Cardiac fibroblast (primary cell): ENCODE data around the gene TM4SF1.

ENCODE experiments used
- DNase-seq, 2 donors: peaks; one replicate each; pipeline versions ENCODE4 v3.0.0 to v3.0.0-alpha.2; 2010; ENCODE audit warnings: low read depth in 2 of 2
- H3K4me3 ChIP-seq, 2 donors: replicated peaks in 1 of 2; 1 replicate in 1 of 2; 2 replicates in 1 of 2; pipeline ENCODE4 v1.5.1; 2011; ENCODE audit warnings: low read depth in 2 of 2, low read length in 2 of 2, mild to moderate bottlenecking in 2 of 2, moderate library complexity in 1 of 2
- TF ChIP-seq, protein P1 (sequence below): IDR thresholded peaks from one replicate; pipeline ENCODE4 v1.5.1; 2011; ENCODE audit warnings: low read depth, mild to moderate bottlenecking, low read length, inconsistent platforms

Gene TM4SF1

DNA sequence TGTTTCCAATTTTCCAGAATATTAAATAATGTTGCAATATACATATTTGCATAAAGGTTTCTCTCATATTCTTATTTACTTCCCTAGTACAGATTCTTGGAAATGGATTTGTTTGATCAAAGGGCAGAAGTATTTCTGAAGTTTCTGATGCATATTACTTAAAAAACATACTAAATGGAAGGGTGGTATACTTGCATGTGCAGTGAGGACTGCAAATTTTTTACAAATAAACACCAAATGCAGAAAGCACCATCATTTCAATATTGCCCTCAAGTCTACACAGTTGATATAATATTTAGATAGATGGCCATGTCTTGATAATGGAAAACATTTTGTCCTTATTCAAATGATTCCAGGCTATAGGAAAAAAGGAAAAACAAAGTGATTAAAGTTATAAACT is 56.3 kb downstream of the TM4SF1 start:
- TF ChIP-seq, protein P1, sequence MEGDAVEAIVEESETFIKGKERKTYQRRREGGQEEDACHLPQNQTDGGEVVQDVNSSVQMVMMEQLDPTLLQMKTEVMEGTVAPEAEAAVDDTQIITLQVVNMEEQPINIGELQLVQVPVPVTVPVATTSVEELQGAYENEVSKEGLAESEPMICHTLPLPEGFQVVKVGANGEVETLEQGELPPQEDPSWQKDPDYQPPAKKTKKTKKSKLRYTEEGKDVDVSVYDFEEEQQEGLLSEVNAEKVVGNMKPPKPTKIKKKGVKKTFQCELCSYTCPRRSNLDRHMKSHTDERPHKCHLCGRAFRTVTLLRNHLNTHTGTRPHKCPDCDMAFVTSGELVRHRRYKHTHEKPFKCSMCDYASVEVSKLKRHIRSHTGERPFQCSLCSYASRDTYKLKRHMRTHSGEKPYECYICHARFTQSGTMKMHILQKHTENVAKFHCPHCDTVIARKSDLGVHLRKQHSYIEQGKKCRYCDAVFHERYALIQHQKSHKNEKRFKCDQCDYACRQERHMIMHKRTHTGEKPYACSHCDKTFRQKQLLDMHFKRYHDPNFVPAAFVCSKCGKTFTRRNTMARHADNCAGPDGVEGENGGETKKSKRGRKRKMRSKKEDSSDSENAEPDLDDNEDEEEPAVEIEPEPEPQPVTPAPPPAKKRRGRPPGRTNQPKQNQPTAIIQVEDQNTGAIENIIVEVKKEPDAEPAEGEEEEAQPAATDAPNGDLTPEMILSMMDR, result no peak
- DNase-seq, result no peak
- no peak overlapping the region for H3K4me3 ChIP-seq

DNA sequence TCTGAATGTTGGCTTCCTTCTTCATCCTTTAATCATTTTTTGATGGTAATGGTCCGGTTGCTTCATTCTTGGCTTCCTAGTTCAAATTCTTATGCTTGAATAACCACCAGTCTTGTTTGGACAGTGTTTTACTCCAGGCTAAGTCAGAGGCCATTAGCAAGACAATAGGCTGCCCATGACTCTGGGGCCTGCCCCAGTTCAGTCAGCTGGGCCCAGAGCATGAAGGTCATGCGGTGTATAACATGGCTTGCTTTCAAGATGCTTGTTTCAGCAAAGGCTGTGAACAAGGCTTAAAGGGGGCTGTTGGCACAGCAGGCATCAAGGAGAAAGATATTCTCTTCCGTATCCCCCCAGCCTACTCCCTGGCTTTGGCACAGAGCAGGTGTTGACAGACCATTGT is 57.7 kb downstream of the TM4SF1 start:
- no peak for DNase-seq
- TF ChIP-seq, protein P1, result no peak

More for the DNA sequence above, 57.7 kb downstream of the TM4SF1 start:
- H3K4me3 ChIP-seq, result no peak overlapping the region
